Activated CD4-positive, alpha-beta T cell treated with anti-CD3 and anti-CD28 coated beads, Interleukin-2, Interleukin-4, amounts not matched to agents 100 ng/mL and 50 ng/mL, durations not matched to agents 16 hours and 8 hours (primary cell): ENCODE data around the gene HSD17B13.
"Not testable (repeated sequence)": the region's sequence is repeated elsewhere in the genome, so short reads cannot be mapped to it uniquely, and the experiment has no call there.

Source experiments
- DNase-seq: peaks from one replicate; pipeline ENCODE4 v3.0.0-alpha.2; 2020; ENCODE audit warnings: low spot score

Gene HSD17B13

GRCh38 chr4:87322754-87323153, at the start of gene HSD17B13:
HSD17B13 (minus strand) TSS chr4:87322882; CDS start chr4:87322841, 41 bp downstream.
- no peak for DNase-seq

- DNase-seq = no peak
These were observed 47.4 kb upstream of the HSD17B13 start for GRCh38 chr4:87370068-87370467.

- no peak for DNase-seq
These were observed 44.0 kb upstream of the HSD17B13 start for GRCh38 chr4:87366521-87367162.

- no peak for DNase-seq
These were observed 42.7 kb upstream of the HSD17B13 start for GRCh38 chr4:87365348-87365747.

- DNase-seq = peak; percentile 7
These were observed 40.9 kb upstream of the HSD17B13 start for GRCh38 chr4:87363552-87363951.

- no peak for DNase-seq
These were observed 37.8 kb upstream of the HSD17B13 start for GRCh38 chr4:87360338-87360935.

GRCh38 chr4:87359258-87359657, 36.6 kb upstream of the HSD17B13 start:
- no peak for DNase-seq

- no peak for DNase-seq
These were observed 34.3 kb upstream of the HSD17B13 start for GRCh38 chr4:87356832-87357526.

- DNase-seq = no peak
These were observed 31.8 kb upstream of the HSD17B13 start for GRCh38 chr4:87354168-87355102.

- peak; percentile 3 for DNase-seq
These were observed 30.9 kb upstream of the HSD17B13 start for GRCh38 chr4:87353592-87353991.

- no peak for DNase-seq
These were observed 22.5 kb upstream of the HSD17B13 start for GRCh38 chr4:87345139-87345538.

GRCh38 chr4:87342872-87343271, 20.2 kb upstream of the HSD17B13 start:
- DNase-seq = no peak

GRCh38 chr4:87341954-87342635, 19.4 kb upstream of the HSD17B13 start:
- not testable (repeated sequence) for DNase-seq

- no peak for DNase-seq
These were observed 16.8 kb upstream of the HSD17B13 start for GRCh38 chr4:87339440-87339839.

- no peak for DNase-seq
These were observed 14.7 kb upstream of the HSD17B13 start for GRCh38 chr4:87337361-87337760.

GRCh38 chr4:87333267-87333666, 10.6 kb upstream of the HSD17B13 start:
- no peak for DNase-seq

GRCh38 chr4:87330761-87331160, 8.1 kb upstream of the HSD17B13 start:
- DNase-seq = no peak

- DNase-seq = no peak
These were observed 4.5 kb upstream of the HSD17B13 start for GRCh38 chr4:87327136-87327535.

GRCh38 chr4:87326460-87326859, 3.8 kb upstream of the HSD17B13 start:
- no peak for DNase-seq

- no peak for DNase-seq
These were observed 794 bp downstream of the HSD17B13 start for GRCh38 chr4:87321888-87322287.

GRCh38 chr4:87317527-87317926, 5.2 kb downstream of the HSD17B13 start:
- no peak for DNase-seq

GRCh38 chr4:87316961-87317360, 5.7 kb downstream of the HSD17B13 start:
- DNase-seq = no peak
